GM23338 (cell line): ENCODE measurements around the gene LTBP4. TPM values are rescaled to one million over a fixed set of nuclear protein-coding genes. Genes with fewer than 3 reads are reported as not detected.

ENCODE experiments used
- ATAC-seq: fragments of 200-7000 bp; cut with Tn5 transposase; 3 replicates; pipeline ENCODE4 v1.9.1; 2020
- DNase-seq: peaks from one replicate; pipeline ENCODE4 v3.0.0-alpha.2; 2015; ENCODE audit warnings: low spot score
- H2AFZ ChIP-seq: fragments of 200-600 bp; sonication (generic); 2 replicates; pipeline ENCODE4 v1.8.0; 2016; ENCODE audit warnings: antibody characterized with exemption, mild to moderate bottlenecking, moderate library complexity
- H3F3A ChIP-seq: fragments of 200-600 bp; sonication (generic); replicated peaks from 2 replicates; pipeline ENCODE4 v1.8.0; 2017; ENCODE audit warnings: antibody characterized with exemption, mixed run types, low read depth
- H3K27ac ChIP-seq: fragments of 200-600 bp; sonication (generic); 2 replicates; pipeline ENCODE4 v1.6.1; 2016; ENCODE audit warnings: low read depth
- H3K27me3 ChIP-seq: fragments of 200-600 bp; sonication (generic); 2 replicates; pipeline ENCODE4 v1.8.0; 2016; ENCODE audit warnings: mild to moderate bottlenecking, mixed run types, moderate library complexity; ENCODE audit not compliant: insufficient read depth
- H3K36me3 ChIP-seq: fragments of 200-600 bp; sonication (generic); 2 replicates; pipeline ENCODE4 v1.8.0; 2016; ENCODE audit warnings: mild to moderate bottlenecking; ENCODE audit not compliant: insufficient read depth
- H3K4me1 ChIP-seq: fragments of 200-600 bp; sonication (generic); 2 replicates; pipeline ENCODE4 v1.8.0; 2016; ENCODE audit warnings: mild to moderate bottlenecking, moderate library complexity; ENCODE audit not compliant: insufficient read depth
- H3K4me2 ChIP-seq: fragments of 200-600 bp; sonication (generic); 2 replicates; pipeline ENCODE4 v1.7.1; 2017; ENCODE audit warnings: mixed run types
- H3K4me3 ChIP-seq: fragments of 200-600 bp; sonication (generic); 2 replicates; pipeline ENCODE4 v1.6.1; 2016; ENCODE audit warnings: mixed run types
- H3K79me2 ChIP-seq: fragments of 200-600 bp; sonication (generic); replicated peaks from 2 replicates; pipeline ENCODE4 v1.8.0; 2017; ENCODE audit warnings: mild to moderate bottlenecking; ENCODE audit not compliant: insufficient read depth
- H3K9me2 ChIP-seq: fragments of 200-600 bp; sonication (generic); 2 replicates; pipeline ENCODE4 v1.8.0; 2017; ENCODE audit not compliant: insufficient read depth
- H4K20me1 ChIP-seq: fragments of 200-600 bp; sonication (generic); replicated peaks from 2 replicates; pipeline ENCODE4 v1.8.0; 2017; ENCODE audit warnings: mild to moderate bottlenecking; ENCODE audit not compliant: insufficient read depth
- H3K27ac Mint-ChIP-seq: 2 replicates; pipeline ENCODE4 v1.8.0; 2020; ENCODE audit warnings: inconsistent platforms, mild to moderate bottlenecking, moderate library complexity, mixed read lengths
- H3K27me3 Mint-ChIP-seq: 3 replicates; pipeline ENCODE4 v1.8.0; 2022; ENCODE audit warnings: low read depth, mild to moderate bottlenecking, moderate library complexity, mixed read lengths, inconsistent platforms; ENCODE audit not compliant: insufficient read depth, poor library complexity
- H3K36me3 Mint-ChIP-seq: 3 replicates; pipeline ENCODE4 v1.8.0; 2021; ENCODE audit warnings: low read depth, mild to moderate bottlenecking, inconsistent platforms, moderate library complexity, mixed read lengths
- H3K4me1 Mint-ChIP-seq: 3 replicates; pipeline ENCODE4 v1.8.0; 2020; ENCODE audit warnings: mild to moderate bottlenecking, inconsistent platforms, mixed read lengths
- H3K4me3 Mint-ChIP-seq: 3 replicates; pipeline ENCODE4 v1.8.0; 2021; ENCODE audit warnings: moderate library complexity, mild to moderate bottlenecking, inconsistent platforms, mixed read lengths
- H3K9me3 Mint-ChIP-seq: 3 replicates; pipeline ENCODE4 v1.8.0; 2020; ENCODE audit warnings: moderate library complexity, mild to moderate bottlenecking, inconsistent platforms, mixed read lengths
- STAT1 ChIP-seq: IDR thresholded peaks from one replicate; pipeline ENCODE4 v1.6.1; 2016; ENCODE audit warnings: antibody characterized with exemption; ENCODE audit not compliant: unreplicated experiment
- ZNF462 ChIP-seq: fragments of 250-450 bp; sonication (Bioruptor Pico); IDR thresholded peaks from 2 replicates; pipeline ENCODE4 v1.5.0; 2020; ENCODE audit warnings: mild to moderate bottlenecking, moderate library complexity
- polyA plus RNA-seq: library from polyadenylated mRNA; unstranded; fragments of >200 nt; fragmentation: Nextera tagmentation; extraction: Ambion mirVana; gene quantifications from 2 replicates; pipeline ENCODE4 v1.2.1, GENCODE V29; 2016
- total RNA-seq: library from RNA; depleted of rRNA; stranded (reverse); fragments of >200 nt; shearing (Covaris generic); gene quantifications from 2 replicates; pipeline ENCODE4 v1.2.3, GENCODE V29; 2014

The LTBP4 gene
- total and polyA plus RNA-seq, 2 experiments from 2014 or later = 50.3 to 65.0 TPM

GRCh38 chr19:40585982-40586422 is 15.2 kb upstream of the LTBP4 start:
- H4K20me1 ChIP-seq = peaks cover 4% of the 10 kb centered on the region; the same call in 1 of the 2 replicates
- H3K27ac Mint-ChIP-seq = no peak overlapping the region

More at GRCh38 chr19:40585982-40586422, 15.2 kb upstream of the LTBP4 start:
- H3F3A ChIP-seq = 0 out of 2 replicates have a peak, but pooled peaks cover 4% of the 10 kb centered on the region
- H3K9me2 ChIP-seq = no peaks in the 10 kb centered on the region
- Mint-ChIP-seq H3K27me3 (peaks cover 8% of the 10 kb centered on the region), H3K4me1 (no peaks in the 10 kb centered on the region), H3K36me3 (peaks cover 34% of the 10 kb centered on the region), H3K9me3 (no peaks in the 10 kb centered on the region), H3K4me3 (no peak overlapping the region)
- no peaks in the 10 kb centered on the region for H3K4me1 ChIP-seq
- H3K36me3 ChIP-seq = peaks cover 5% of the 10 kb centered on the region; the same call in 1 of the 2 replicates
- no peak for TF ChIP-seq ZNF462 (CRISPR knock-in tag)
- no peak for TF ChIP-seq STAT1
- no peak overlapping the region for H3K27ac ChIP-seq
- H3K4me3 ChIP-seq = no peak overlapping the region
- no peak for ATAC-seq
- H2AFZ ChIP-seq = no peak overlapping the region
- no peak for DNase-seq
- H3K4me2 ChIP-seq = no peak overlapping the region
- H3K79me2 ChIP-seq = no peaks in the 10 kb centered on the region
- no peaks in the 10 kb centered on the region for H3K27me3 ChIP-seq
